ENCODE measurements around the gene FAM149A.

FAM149A gene

GRCh38 chr4:186190581-186191199 lies 86.2 kb downstream of the FAM149A start:
- TF ChIP-seq L3MBTL2 (conservative IDR thresholded peaks at IDR 0.05) (peak; percentile 38), ELF4 (IDR thresholded peaks at IDR 0.05) (no peak)
- ChIA-PET POLR2A (interaction anchor here (1.2 to 4.1 kb wide), 4 partner anchors 12 to 85 kb away, joined by 3 to 35 read pairs (median 6); no protein-coding TSS in a partner anchor), CTCF (interaction anchor here (0.8 to 1.7 kb wide), 3 partner anchors 11 to 123 kb away, joined by 3 to 7 read pairs (median 3); no protein-coding TSS in a partner anchor)
- DNase-seq (ENCODE audit: extremely low spot score), result peak; percentile 34

GRCh38 chr4:186191200-186192065 lies 86.9 kb downstream of the FAM149A start, which contains the start of gene CYP4V2:
TSS of gene CYP4V2 (plus strand) at chr4:186191567. CDS start at chr4:186191824, 257 bp downstream.
- CTCF ChIA-PET, result interaction anchor here (0.6 to 1.7 kb wide), 3 partner anchors 10 to 14 kb away, joined by 3 to 7 read pairs (median 3); no protein-coding TSS in a partner anchor

DNA sequence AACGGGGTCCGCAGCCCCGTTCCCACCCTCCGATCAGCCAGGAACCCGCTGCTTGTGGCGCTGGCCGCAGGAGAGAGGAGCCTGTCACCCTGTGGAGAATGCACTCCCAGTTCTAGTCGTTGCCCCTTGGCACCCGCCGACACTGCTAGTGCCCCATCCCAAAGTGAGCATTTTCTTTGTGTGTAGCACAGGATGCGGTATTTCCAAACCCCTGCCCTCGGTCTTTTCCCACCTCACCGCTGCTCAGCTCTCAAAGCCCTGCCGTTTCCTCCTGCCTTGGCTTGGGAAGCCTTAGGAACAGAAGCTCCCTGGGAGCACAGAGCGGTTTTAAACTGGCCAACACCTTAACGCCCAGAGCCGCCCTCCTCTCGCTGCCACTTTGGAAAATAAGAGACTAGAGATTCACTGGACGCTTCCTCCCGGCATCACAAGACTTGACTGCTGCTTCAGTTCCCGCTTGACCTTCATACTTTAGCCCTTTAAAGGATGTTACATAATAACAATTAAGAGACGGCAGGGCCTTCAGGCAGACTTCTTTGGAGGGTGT lies 87.6 kb downstream of the FAM149A start:
- DNase-seq (ENCODE audit: extremely low spot score), result peak; percentile 19
- TF ChIP-seq FOXA1 (IDR thresholded peaks at IDR 0.05) (no peak), ZNF384 (IDR thresholded peaks at IDR 0.05) (no peak), ARNT (IDR thresholded peaks at IDR 0.05) (no peak), LEF1 (IDR thresholded peaks at IDR 0.05; ENCODE audit: borderline replicate concordance) (no peak), ELF4 (IDR thresholded peaks at IDR 0.05) (no peak), NFRKB (IDR thresholded peaks at IDR 0.05) (no peak), PKNOX1 (IDR thresholded peaks at IDR 0.05) (no peak), FOXM1 (IDR thresholded peaks at IDR 0.05; ENCODE audit: borderline replicate concordance) (no peak), FOXK2 (IDR thresholded peaks at IDR 0.05) (no peak), CTBP1 (IDR thresholded peaks at IDR 0.05; ENCODE audit: borderline replicate concordance) (no peak), L3MBTL2 (conservative IDR thresholded peaks at IDR 0.05) (no peak)
- ChIA-PET CTCF (interaction anchor here (0.6 to 1.7 kb wide), 3 partner anchors 10 to 124 kb away, joined by 3 to 7 read pairs (median 4); no protein-coding TSS in a partner anchor), POLR2A (interaction anchor here (0.7 to 4.1 kb wide), 5 partner anchors 11 to 124 kb away, joined by 3 to 35 read pairs (median 4); no protein-coding TSS in a partner anchor)

More at GRCh38 chr4:186191200-186192065, 86.9 kb downstream of the FAM149A start, which contains the start of gene CYP4V2:
- TF ChIP-seq PKNOX1 (IDR thresholded peaks at IDR 0.05) (no peak), BHLHE40 (IDR thresholded peaks at IDR 0.05; ENCODE audit: borderline replicate concordance) (no peak), NFRKB (IDR thresholded peaks at IDR 0.05) (no peak), ARNT (IDR thresholded peaks at IDR 0.05) (no peak), LEF1 (IDR thresholded peaks at IDR 0.05; ENCODE audit: borderline replicate concordance) (no peak), TARDBP (IDR thresholded peaks at IDR 0.05) (no peak), FOXM1 (IDR thresholded peaks at IDR 0.05; ENCODE audit: borderline replicate concordance) (no peak), ELF4 (IDR thresholded peaks at IDR 0.05) (no peak), ZNF384 (IDR thresholded peaks at IDR 0.05) (no peak), SP1 (IDR thresholded peaks at IDR 0.05) (no peak), SUZ12 (IDR thresholded peaks at IDR 0.05) (no peak), FOXA1 (IDR thresholded peaks at IDR 0.05) (no peak), L3MBTL2 (conservative IDR thresholded peaks at IDR 0.05) (no peak; the same call in 1 of the 2 replicates), FOXK2 (IDR thresholded peaks at IDR 0.05) (no peak), HDGF (IDR thresholded peaks at IDR 0.05; ENCODE audit: borderline replicate concordance) (no peak), CTBP1 (IDR thresholded peaks at IDR 0.05; ENCODE audit: borderline replicate concordance) (no peak)
- POLR2A ChIA-PET, result interaction anchor here (0.7 to 4.1 kb wide), 6 partner anchors 12 to 124 kb away, joined by 3 to 35 read pairs (median 5); no protein-coding TSS in a partner anchor
- peak; percentile 62 for DNase-seq (ENCODE audit: extremely low spot score)

- DNase-seq (ENCODE audit: extremely low spot score), result no peak
- CTCF ChIA-PET, result interaction anchor here (0.8 to 1.7 kb wide), 2 partner anchors 10 to 126 kb away, joined by 3 to 4 read pairs; no protein-coding TSS in a partner anchor
- POLR2A ChIA-PET, result interaction anchor here (4.1 kb wide), 1 partner anchor 9 kb away, joined by 35 read pairs; no protein-coding TSS in a partner anchor
- TF ChIP-seq L3MBTL2 (conservative IDR thresholded peaks at IDR 0.05), result no peak
- 0 out of 2 replicates have a peak, but pooled peaks have one; percentile 3 for TF ChIP-seq PKNOX1 (IDR thresholded peaks at IDR 0.05)
These were observed 89.3 kb downstream of the FAM149A start for GRCh38 chr4:186193851-186194250.

- no peak for TF ChIP-seq HDGF (IDR thresholded peaks at IDR 0.05; ENCODE audit: borderline replicate concordance)
- TF ChIP-seq TARDBP (IDR thresholded peaks at IDR 0.05), result no peak
- no peak for TF ChIP-seq SP1 (IDR thresholded peaks at IDR 0.05)
- no peak for TF ChIP-seq ZNF384 (IDR thresholded peaks at IDR 0.05)
- no peak for TF ChIP-seq CTBP1 (IDR thresholded peaks at IDR 0.05; ENCODE audit: borderline replicate concordance)
- no peak for TF ChIP-seq SUZ12 (IDR thresholded peaks at IDR 0.05)
- no peak for TF ChIP-seq BHLHE40 (IDR thresholded peaks at IDR 0.05; ENCODE audit: borderline replicate concordance)
- no peak for TF ChIP-seq FOXA1 (IDR thresholded peaks at IDR 0.05)
- no peak for TF ChIP-seq ARNT (IDR thresholded peaks at IDR 0.05)
- no peak for TF ChIP-seq ELF4 (IDR thresholded peaks at IDR 0.05)
- TF ChIP-seq PKNOX1 (IDR thresholded peaks at IDR 0.05), result no peak
- POLR2A ChIA-PET, result no interaction called here
These were observed 91.6 kb downstream of the FAM149A start for GRCh38 chr4:186196063-186196462.

More at GRCh38 chr4:186196063-186196462, 91.6 kb downstream of the FAM149A start:
- no peak for DNase-seq (ENCODE audit: extremely low spot score)
- CTCF ChIA-PET, result no interaction called here

Measured in HEK293T (cell line).